ENCODE data around the gene RHOT2.

The RHOT2 gene

DNA sequence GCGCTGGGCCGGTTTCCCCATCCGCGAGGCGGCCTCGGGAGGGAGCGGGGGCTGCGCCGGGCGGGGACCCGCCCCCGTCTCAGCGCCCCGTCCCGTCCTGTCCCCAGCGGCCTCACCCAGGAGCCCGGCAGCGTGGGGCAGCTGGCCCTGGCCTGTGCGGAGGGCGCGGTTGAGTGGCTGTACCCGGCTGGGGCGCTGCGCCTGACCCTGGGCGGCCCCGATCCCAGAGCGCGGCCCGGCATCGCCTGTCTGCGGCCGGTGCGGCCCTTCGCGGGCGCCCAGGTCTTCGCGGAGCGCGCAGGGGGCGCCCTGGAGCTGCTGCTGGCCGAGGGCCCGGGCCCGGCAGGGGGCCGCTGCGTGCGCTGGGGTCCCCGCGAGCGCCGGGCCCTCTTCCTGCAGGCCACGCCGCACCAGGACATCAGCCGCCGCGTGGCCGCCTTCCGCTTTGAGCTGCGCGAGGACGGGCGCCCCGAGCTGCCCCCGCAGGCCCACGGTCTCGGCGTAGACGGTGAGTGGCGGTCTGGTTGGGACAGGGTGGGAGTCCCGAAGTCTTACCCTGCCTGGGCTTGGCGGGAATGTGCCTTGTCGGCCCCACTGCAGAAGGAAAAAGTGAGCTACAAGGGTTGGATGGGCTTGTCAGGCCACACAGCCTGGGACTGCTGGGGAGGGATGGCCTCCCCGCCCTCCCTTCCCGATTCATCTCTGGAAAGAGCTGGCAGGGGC, 47.7 kb downstream of the RHOT2 start:
- in situ Hi-C loops (cut with MboI; ENCODE audit: low sequenced_read_pairs): no loop called here
- H3K9me3 ChIP-seq: no peaks in the 10 kb centered on the region
- H3K36me3 ChIP-seq (replicated peaks): peaks cover 3% of the 10 kb centered on the region; the same call in 1 of the 2 replicates
- H3K4me1 ChIP-seq: peaks cover 20% of the 10 kb centered on the region
- DNase-seq (ENCODE audit: low spot score in 2 of 2): peak; percentile 32 to 65
- no peaks in the 10 kb centered on the region for H3K27me3 ChIP-seq (ENCODE audit: low read depth)
- peak overlapping the region; percentile 46 for H3K4me3 ChIP-seq

- DNase-seq (ENCODE audit: low spot score in 2 of 2): peak; percentile 34 to 78
- in situ Hi-C loops (cut with MboI; ENCODE audit: low sequenced_read_pairs): no loop called here
- Histone ChIP-seq H3K36me3 (replicated peaks) (peaks cover 3% of the 10 kb centered on the region; the same call in 1 of the 2 replicates), H3K27me3 (ENCODE audit: low read depth) (no peaks in the 10 kb centered on the region), H3K4me1 (peaks cover 20% of the 10 kb centered on the region), H3K4me3 (peak overlapping the region; percentile 46), H3K9me3 (no peaks in the 10 kb centered on the region)
These were observed 48.3 kb downstream of the RHOT2 start for GRCh38 chr16:716200-716568.

DNA sequence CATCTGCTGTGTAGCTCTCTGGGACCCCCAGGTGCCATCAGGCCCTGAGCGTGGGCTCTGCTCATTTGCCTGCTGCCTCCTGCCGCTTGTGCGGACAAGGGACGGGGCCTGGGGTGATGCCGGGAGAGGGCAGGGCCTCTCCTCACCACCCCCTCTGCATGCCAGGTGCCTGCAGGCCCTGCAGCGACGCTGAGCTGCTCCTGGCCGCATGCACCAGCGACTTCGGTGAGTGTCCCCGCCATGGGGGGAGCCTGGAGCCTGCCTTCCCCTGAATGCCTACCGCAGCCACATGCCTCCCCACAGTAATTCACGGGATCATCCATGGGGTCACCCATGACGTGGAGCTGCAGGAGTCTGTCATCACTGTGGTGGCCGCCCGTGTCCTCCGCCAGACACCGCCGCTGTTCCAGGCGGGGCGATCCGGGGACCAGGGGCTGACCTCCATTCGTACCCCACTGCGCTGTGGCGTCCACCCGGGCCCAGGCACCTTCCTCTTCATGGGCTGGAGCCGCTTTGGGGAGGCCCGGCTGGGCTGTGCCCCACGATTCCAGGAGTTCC, 48.9 kb downstream of the RHOT2 start:
- Histone ChIP-seq H3K4me3 (peak overlapping the region; percentile 46; the same call in 1 of the 2 replicates), H3K27me3 (ENCODE audit: low read depth) (no peaks in the 10 kb centered on the region), H3K9me3 (no peaks in the 10 kb centered on the region), H3K36me3 (replicated peaks) (peaks cover 7% of the 10 kb centered on the region; the same call in 1 of the 2 replicates), H3K4me1 (peaks cover 25% of the 10 kb centered on the region)
- no peak for DNase-seq (ENCODE audit: low spot score in 2 of 2)
- in situ Hi-C loops (cut with MboI; ENCODE audit: low sequenced_read_pairs): no loop called here

- Histone ChIP-seq H3K4me3 (no peak overlapping the region), H3K9me3 (no peaks in the 10 kb centered on the region), H3K4me1 (peaks cover 24% of the 10 kb centered on the region), H3K36me3 (replicated peaks) (peaks cover 11% of the 10 kb centered on the region), H3K27me3 (ENCODE audit: low read depth) (no peaks in the 10 kb centered on the region)
- in situ Hi-C loops (cut with MboI; ENCODE audit: low sequenced_read_pairs): no loop called here
- DNase-seq (ENCODE audit: low spot score in 2 of 2): no peak
These were observed 49.7 kb downstream of the RHOT2 start for GRCh38 chr16:717450-718245.

DNA sequence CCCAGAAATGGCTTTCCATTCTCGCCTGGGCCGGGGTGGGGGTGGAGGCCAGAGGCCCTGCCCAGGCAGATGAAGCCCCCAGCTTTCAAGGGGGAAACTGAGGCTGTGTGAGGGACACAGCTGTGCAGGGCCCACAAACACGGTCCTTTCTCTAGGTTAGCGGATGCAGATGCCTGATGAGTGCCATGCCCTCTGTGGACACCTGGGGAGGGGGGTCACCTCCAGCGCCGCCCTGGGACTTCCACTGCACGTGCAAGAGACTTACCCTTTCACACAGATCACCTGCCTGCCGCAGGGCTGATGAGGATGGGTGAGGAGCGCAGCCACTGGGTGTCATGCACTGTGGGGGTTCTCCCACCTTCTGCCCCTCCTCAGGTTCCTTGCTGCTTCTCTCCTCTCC, 50.5 kb downstream of the RHOT2 start:
- Histone ChIP-seq H3K27me3 (ENCODE audit: low read depth) (no peaks in the 10 kb centered on the region), H3K4me1 (peaks cover 23% of the 10 kb centered on the region), H3K4me3 (no peak overlapping the region), H3K9me3 (no peaks in the 10 kb centered on the region), H3K36me3 (replicated peaks) (peaks cover 18% of the 10 kb centered on the region)
- in situ Hi-C loops (cut with MboI; ENCODE audit: low sequenced_read_pairs): no loop called here
- DNase-seq (ENCODE audit: low spot score in 2 of 2): no peak

- no peak for DNase-seq (ENCODE audit: low spot score in 2 of 2)
- H3K36me3 ChIP-seq (replicated peaks): peaks cover 20% of the 10 kb centered on the region
- peaks cover 23% of the 10 kb centered on the region for H3K4me1 ChIP-seq
- in situ Hi-C loops (cut with MboI; ENCODE audit: low sequenced_read_pairs): no loop called here
- no peaks in the 10 kb centered on the region for H3K9me3 ChIP-seq
- no peaks in the 10 kb centered on the region for H3K27me3 ChIP-seq (ENCODE audit: low read depth)
- H3K4me3 ChIP-seq: no peak overlapping the region
These were observed 51.0 kb downstream of the RHOT2 start for GRCh38 chr16:718922-719321.

GRCh38 chr16:719815-720446, 52.0 kb downstream of the RHOT2 start:
- DNase-seq (ENCODE audit: low spot score in 2 of 2): peak; percentile 64 to 73
- Histone ChIP-seq H3K36me3 (replicated peaks) (peaks cover 20% of the 10 kb centered on the region), H3K9me3 (no peaks in the 10 kb centered on the region), H3K4me1 (peaks cover 23% of the 10 kb centered on the region), H3K4me3 (peak overlapping the region; percentile 75), H3K27me3 (ENCODE audit: low read depth) (no peaks in the 10 kb centered on the region)
- in situ Hi-C loops (cut with MboI; ENCODE audit: low sequenced_read_pairs): no loop called here

DNA sequence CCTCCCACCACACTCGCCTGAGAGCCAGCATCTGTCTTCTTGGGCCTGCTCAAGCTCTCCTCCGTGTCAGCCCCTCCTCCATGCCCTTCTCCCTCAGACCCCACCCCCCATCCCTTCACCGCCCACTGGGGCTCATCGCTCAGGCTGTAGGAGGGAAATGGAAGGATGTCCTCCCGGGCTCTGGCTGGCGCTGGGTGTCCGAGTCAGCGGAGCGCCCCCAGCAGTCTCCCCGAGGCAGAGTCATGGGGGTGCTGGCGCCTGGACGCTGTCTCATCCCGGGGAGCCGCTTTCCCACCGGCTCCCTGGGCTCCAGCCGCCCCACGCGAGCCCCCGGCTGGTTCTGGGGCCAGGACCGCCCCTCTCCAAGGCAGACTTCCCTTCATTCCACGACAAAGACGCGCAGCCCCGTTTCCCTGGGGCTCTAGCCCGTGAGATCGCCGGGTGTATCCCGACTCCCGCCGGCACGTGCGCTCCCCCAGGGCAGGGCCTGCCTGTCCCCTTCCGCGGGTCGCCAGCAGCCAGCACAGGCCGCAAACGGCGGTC, 52.6 kb downstream of the RHOT2 start:
- in situ Hi-C loops (cut with MboI; ENCODE audit: low sequenced_read_pairs): no loop called here
- Histone ChIP-seq H3K4me3 (peak overlapping the region; percentile 75), H3K36me3 (replicated peaks) (peaks cover 20% of the 10 kb centered on the region), H3K4me1 (peaks cover 23% of the 10 kb centered on the region), H3K9me3 (no peaks in the 10 kb centered on the region), H3K27me3 (ENCODE audit: low read depth) (no peaks in the 10 kb centered on the region)
- peak; percentile 72 to 86 for DNase-seq (ENCODE audit: low spot score in 2 of 2)

DNA sequence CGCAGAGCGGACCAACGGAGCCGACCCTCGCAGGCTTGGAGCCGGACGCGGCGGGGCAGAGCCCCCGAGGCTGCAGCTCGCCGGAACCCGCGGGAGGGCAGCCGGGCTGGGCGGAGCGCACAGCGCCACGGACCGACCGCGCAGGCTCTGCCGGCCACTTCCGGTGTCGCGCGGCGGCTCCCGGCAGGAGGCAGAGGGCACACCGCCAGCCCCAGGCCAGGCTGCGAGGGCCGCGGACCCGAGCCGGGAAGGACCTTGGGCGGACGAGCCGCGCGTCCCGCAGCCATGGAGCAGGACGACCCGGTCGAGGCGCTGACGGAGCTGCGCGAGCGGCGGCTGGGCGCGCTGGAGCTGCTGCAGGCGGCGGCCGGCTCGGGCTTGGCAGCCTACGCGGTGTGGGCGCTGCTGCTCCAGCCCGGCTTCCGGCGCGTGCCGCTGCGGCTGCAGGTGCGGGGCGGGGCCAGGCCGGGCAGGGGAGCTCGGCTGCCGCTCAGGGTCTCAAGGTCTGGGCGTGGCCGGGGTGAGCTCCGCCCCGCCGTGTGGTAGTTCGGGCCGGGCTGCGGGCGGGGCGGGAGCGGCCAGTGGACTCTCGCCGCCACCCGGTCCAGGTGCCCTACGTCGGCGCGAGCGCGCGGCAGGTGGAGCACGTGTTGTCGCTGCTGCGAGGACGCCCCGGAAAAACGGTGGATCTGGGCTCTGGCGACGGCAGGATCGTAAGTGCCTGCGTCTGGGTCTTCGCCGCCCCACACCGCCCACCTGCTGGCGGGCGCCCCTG, 53.2 kb downstream of the RHOT2 start, which contains the start of gene ANTKMT:
TSS of gene ANTKMT (plus strand) at position 157 of the 775 bp plus-strand sequence. CDS start at position 286, 129 bp downstream.
- H3K4me3 ChIP-seq: peak within 1 kb of the TSS; percentile 75
- DNase-seq (ENCODE audit: low spot score in 2 of 2): peak; percentile 81 to 96
- no peaks in the 10 kb centered on the region for H3K27me3 ChIP-seq (ENCODE audit: low read depth)
- in situ Hi-C loops (cut with MboI; ENCODE audit: low sequenced_read_pairs): no loop called here
- H3K36me3 ChIP-seq (replicated peaks): peaks cover 20% of the 10 kb centered on the region
- no peaks in the 10 kb centered on the region for H3K9me3 ChIP-seq
- H3K4me1 ChIP-seq: peaks cover 19% of the 10 kb centered on the region

DNA sequence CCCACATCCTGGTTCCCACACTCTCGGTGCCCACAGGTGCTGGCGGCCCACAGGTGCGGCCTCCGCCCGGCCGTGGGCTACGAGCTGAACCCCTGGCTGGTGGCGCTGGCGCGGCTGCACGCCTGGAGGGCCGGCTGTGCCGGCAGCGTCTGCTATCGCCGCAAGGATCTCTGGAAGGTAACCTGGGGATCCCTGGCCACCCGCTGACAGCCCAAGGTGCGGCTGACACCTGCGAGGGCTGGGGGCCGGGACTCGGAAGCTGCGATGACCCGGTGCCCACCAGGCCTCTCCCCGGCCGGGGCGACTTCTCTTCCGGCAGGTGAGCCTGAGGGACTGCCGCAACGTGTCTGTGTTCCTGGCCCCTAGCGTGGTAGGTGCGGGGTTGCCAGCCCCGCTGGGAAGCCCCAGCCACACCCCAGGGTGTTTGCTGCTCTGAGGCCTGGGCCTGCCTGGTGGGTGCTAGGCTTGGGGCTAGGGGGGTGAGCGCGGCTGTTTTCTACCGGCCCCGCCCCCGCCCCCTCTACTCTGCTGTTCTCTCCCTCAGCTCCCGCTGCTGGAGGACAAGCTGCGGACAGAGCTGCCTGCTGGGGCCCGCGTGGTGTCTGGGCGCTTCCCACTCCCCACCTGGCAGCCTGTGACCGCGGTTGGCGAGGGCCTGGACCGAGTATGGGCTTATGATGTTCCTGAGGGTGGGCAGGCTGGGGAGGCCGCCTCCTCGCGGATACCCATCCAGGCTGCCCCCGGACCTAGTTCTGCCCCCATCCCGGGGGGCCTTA, 54.0 kb downstream of the RHOT2 start:
- in situ Hi-C loops (cut with MboI; ENCODE audit: low sequenced_read_pairs): no loop called here
- no peaks in the 10 kb centered on the region for H3K27me3 ChIP-seq (ENCODE audit: low read depth)
- DNase-seq (ENCODE audit: low spot score in 2 of 2): no peak
- peaks cover 14% of the 10 kb centered on the region for H3K4me1 ChIP-seq
- no peaks in the 10 kb centered on the region for H3K9me3 ChIP-seq
- H3K4me3 ChIP-seq: peak overlapping the region; percentile 75
- peaks cover 16% of the 10 kb centered on the region for H3K36me3 ChIP-seq (replicated peaks)

- Histone ChIP-seq H3K4me3 (no peak overlapping the region), H3K27me3 (ENCODE audit: low read depth) (no peaks in the 10 kb centered on the region), H3K4me1 (peaks cover 14% of the 10 kb centered on the region), H3K9me3 (no peaks in the 10 kb centered on the region), H3K36me3 (replicated peaks) (peaks cover 16% of the 10 kb centered on the region)
- in situ Hi-C loops (cut with MboI; ENCODE audit: low sequenced_read_pairs): no loop called here
- DNase-seq (ENCODE audit: low spot score in 2 of 2): no peak
These were observed 55.1 kb downstream of the RHOT2 start for GRCh38 chr16:722835-723633.

DNA sequence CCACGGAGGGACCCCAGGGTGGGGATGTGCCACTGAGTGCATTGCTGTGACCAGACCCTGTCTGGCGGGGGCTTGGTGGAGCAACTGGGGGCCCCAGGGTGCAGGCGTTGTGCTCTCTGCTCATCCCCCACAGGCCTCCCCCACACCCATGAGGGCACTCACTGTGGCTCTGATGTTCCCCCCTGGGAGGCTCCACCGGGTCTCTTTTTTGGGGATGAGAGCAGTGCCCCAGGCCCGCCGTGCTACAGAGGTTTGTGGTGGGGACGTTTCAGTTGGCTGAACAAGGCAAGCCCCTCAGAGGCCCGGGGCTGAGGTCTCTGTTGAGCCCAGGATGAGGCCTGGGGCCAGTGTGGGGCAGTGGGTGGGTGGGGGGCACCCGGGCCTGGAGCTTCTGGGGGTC, 55.8 kb downstream of the RHOT2 start:
- Histone ChIP-seq H3K4me1 (peaks cover 14% of the 10 kb centered on the region), H3K9me3 (no peaks in the 10 kb centered on the region), H3K4me3 (no peak overlapping the region), H3K27me3 (ENCODE audit: low read depth) (no peaks in the 10 kb centered on the region), H3K36me3 (replicated peaks) (peaks cover 16% of the 10 kb centered on the region)
- in situ Hi-C loops (cut with MboI; ENCODE audit: low sequenced_read_pairs): no loop called here
- no peak for DNase-seq (ENCODE audit: low spot score in 2 of 2)

Measured in HAP-1 (cell line).